TTC549 (cell line): ENCODE measurements around the gene SHOC1.
"Not testable (repeated sequence)": the region's sequence is repeated elsewhere in the genome, so short reads cannot be mapped to it uniquely, and the experiment has no call there.

ENCODE experiments used
- FAIRE-seq: peaks from 2 replicates; lab custom pipeline; 2012; peaks lifted over from hg19 to GRCh38; lab: Jason Lieb, UNC

SHOC1 gene

GRCh38 chr9:111805262-111805661, 10.5 kb upstream of the SHOC1 start:
- FAIRE-seq: no peak

GRCh38 chr9:111804636-111805035, 9.9 kb upstream of the SHOC1 start:
- FAIRE-seq: no peak

GRCh38 chr9:111803924-111804323, 9.2 kb upstream of the SHOC1 start:
- FAIRE-seq: no peak

- FAIRE-seq: no peak
These were observed 5.3 kb upstream of the SHOC1 start for GRCh38 chr9:111799915-111800526.

GRCh38 chr9:111799506-111799905, 4.8 kb upstream of the SHOC1 start:
- FAIRE-seq: no peak

GRCh38 chr9:111798786-111799185, 4.0 kb upstream of the SHOC1 start:
- FAIRE-seq: no peak

- no peak for FAIRE-seq
These were observed 761 bp upstream of the SHOC1 start for GRCh38 chr9:111795557-111795839.

- not testable (repeated sequence) for FAIRE-seq
These were observed 2.9 kb downstream of the SHOC1 start for GRCh38 chr9:111791821-111792220.

GRCh38 chr9:111789881-111790280, 4.9 kb downstream of the SHOC1 start:
- no peak for FAIRE-seq

GRCh38 chr9:111783857-111784256, 10.9 kb downstream of the SHOC1 start:
- no peak for FAIRE-seq

- FAIRE-seq: no peak
These were observed 11.3 kb downstream of the SHOC1 start for GRCh38 chr9:111783424-111783823.

- FAIRE-seq: no peak
These were observed 28.7 kb downstream of the SHOC1 start for GRCh38 chr9:111766066-111766465.

- no peak for FAIRE-seq
These were observed 32.2 kb downstream of the SHOC1 start for GRCh38 chr9:111762556-111762955.

GRCh38 chr9:111759762-111760639, 34.7 kb downstream of the SHOC1 start:
- FAIRE-seq: peak; percentile 96

- no peak for FAIRE-seq
These were observed 39.9 kb downstream of the SHOC1 start for GRCh38 chr9:111754800-111755199.

- FAIRE-seq: no peak
These were observed 42.3 kb downstream of the SHOC1 start for GRCh38 chr9:111752455-111752854.
